B cell (primary cell): ENCODE data around the gene TECPR2. TPM values are rescaled to one million over a fixed set of nuclear protein-coding genes. Genes with fewer than 3 reads are reported as not detected.

Experiments used
- ATAC-seq: fragments of 200-7000 bp; cut with Tn5 transposase; one replicate; pipeline ENCODE4 v1.10.0; 2021; ENCODE audit warnings: low read depth, mild to moderate bottlenecking, moderate number of reproducible peaks, moderate library complexity
- CTCF ChIA-PET: fragments of 350-600 bp; sonication (Branson Sonifier 250); formaldehyde crosslinking; loops from one replicate; lab custom pipeline; 2021; ENCODE audit warnings: antibody characterized with exemption, inconsistent platforms; lab: Charles Lee
- POLR2A ChIA-PET: fragments of 350-600 bp; sonication (Branson Sonifier 250); formaldehyde crosslinking; loops from one replicate; lab custom pipeline; 2021; ENCODE audit warnings: antibody characterized with exemption; lab: Charles Lee
- DNase-seq: peaks from one replicate; pipeline ENCODE4 v3.0.0; 2013
- H2AFZ ChIP-seq: 2 replicates; pipeline ENCODE4 v1.6.1; 2012; ENCODE audit warnings: mild to moderate bottlenecking, low read depth, low read length; ENCODE audit not compliant: insufficient read depth, poor library complexity, severe bottlenecking
- H3K27ac ChIP-seq, 2 donors: 1 replicate in 1 of 2; 2 replicates in 1 of 2; pipeline ENCODE4 v1.5.1; 2012 to 2013; ENCODE audit warnings: low read length in 2 of 2, mild to moderate bottlenecking in 2 of 2, moderate library complexity in 1 of 2
- H3K27me3 ChIP-seq, 4 experiments: fragments of 200-600 bp in 1 of 4; sonication (generic) in 1 of 4; replicated peaks in 1 of 4; 1 replicate in 2 of 4; 2 replicates in 2 of 4; pipeline versions ENCODE4 v1.6.1 to v1.7.0; 2013 to 2016; ENCODE audit warnings: low read length in 3 of 4, mild to moderate bottlenecking in 2 of 4, mixed read lengths in 1 of 4, moderate library complexity in 1 of 4; ENCODE audit not compliant: insufficient read depth in 4 of 4, control insufficient read depth in 3 of 4; ENCODE audit errors: control extremely low read depth in 1 of 4
- H3K36me3 ChIP-seq, 2 experiments: replicated peaks in 1 of 2; 1 replicate in 1 of 2; 2 replicates in 1 of 2; pipeline versions ENCODE4 v1.6.1 to v1.7.1; 2013; ENCODE audit warnings: low read length in 1 of 2; ENCODE audit not compliant: insufficient read depth in 2 of 2, control insufficient read depth in 1 of 2; ENCODE audit errors: control extremely low read depth in 1 of 2, extremely low read depth in 1 of 2
- H3K4me1 ChIP-seq, 2 donors: fragments of 200-600 bp in 1 of 2; sonication (generic) in 1 of 2; 1 replicate in 1 of 2; 2 replicates in 1 of 2; pipeline versions ENCODE4 v1.5.1 to v1.6.1; 2013 to 2017; ENCODE audit warnings: low read length in 2 of 2; ENCODE audit not compliant: control insufficient read depth in 2 of 2, insufficient read depth in 2 of 2
- H3K4me2 ChIP-seq: replicated peaks from 2 replicates; pipeline ENCODE3; 2012; ENCODE audit warnings: mild to moderate bottlenecking, low read depth, low read length; ENCODE audit not compliant: poor library complexity, severe bottlenecking
- H3K4me3 ChIP-seq, 5 experiments: fragments of 200-600 bp in 1 of 5; sonication (generic) in 1 of 5; 1 replicate in 3 of 5; 2 replicates in 2 of 5; pipeline versions ENCODE4 v1.5.1 to v1.7.0; 2011 to 2016; ENCODE audit warnings: low read length in 4 of 5, mild to moderate bottlenecking in 4 of 5, low read depth in 2 of 5, control low read depth in 1 of 5, moderate library complexity in 1 of 5; ENCODE audit not compliant: insufficient read depth in 1 of 5; ENCODE audit errors: control extremely low read depth in 1 of 5, extremely low read depth in 1 of 5
- H3K79me2 ChIP-seq: fragments of 200-600 bp; sonication (generic); one replicate; pipeline ENCODE4 v1.6.0; 2016; ENCODE audit warnings: low read length; ENCODE audit not compliant: control insufficient read depth, insufficient read depth
- H3K9ac ChIP-seq: fragments of 200-600 bp; sonication (generic); 2 replicates; pipeline ENCODE4 v1.6.1; 2017; ENCODE audit warnings: mild to moderate bottlenecking, low read length, moderate library complexity
- H3K9me3 ChIP-seq, 3 donors: one replicate each; pipeline versions ENCODE4 v1.6.1 to v1.7.1; 2013; ENCODE audit warnings: low read length in 2 of 3; ENCODE audit not compliant: control insufficient read depth in 2 of 3, insufficient read depth in 1 of 3; ENCODE audit errors: control extremely low read depth in 1 of 3
- H4K20me1 ChIP-seq: 2 replicates; pipeline ENCODE4 v1.6.0; 2012; ENCODE audit warnings: mild to moderate bottlenecking, low read length; ENCODE audit not compliant: insufficient read depth, control insufficient read depth, poor library complexity, severe bottlenecking
- H3K27ac Mint-ChIP-seq: one replicate; pipeline ENCODE4 v1.8.0; 2021; ENCODE audit warnings: mixed read lengths
- H3K27me3 Mint-ChIP-seq: one replicate; pipeline ENCODE4 v1.8.0; 2021; ENCODE audit warnings: mixed read lengths
- H3K4me1 Mint-ChIP-seq: one replicate; pipeline ENCODE4 v1.8.0; 2021; ENCODE audit warnings: mixed read lengths
- H3K4me3 Mint-ChIP-seq: one replicate; pipeline ENCODE4 v1.8.0; 2021; ENCODE audit warnings: mixed read lengths
- H3K9me3 Mint-ChIP-seq: one replicate; pipeline ENCODE4 v1.8.0; 2022; ENCODE audit warnings: mixed read lengths; ENCODE audit not compliant: insufficient read depth
- EZH2 ChIP-seq: IDR thresholded peaks from 2 replicates; pipeline ENCODE4 v1.6.1; 2012; ENCODE audit warnings: borderline replicate concordance, low read depth, mild to moderate bottlenecking, moderate library complexity, low read length; ENCODE audit not compliant: insufficient read depth, poor library complexity, severe bottlenecking
- WGBS: methylation state at CpG from one replicate; pipeline ENCODE4 v1.1.5; 2013; ENCODE audit warnings: missing lambda C conversion rate; ENCODE audit not compliant: insufficient coverage; 5-methylcytosine and 5-hydroxymethylcytosine counted together
- intact Hi-C: fragments of 100-400 bp; cut with micrococcal nuclease; formaldehyde crosslinking; loops from one replicate; pipeline ENCODE4 v1.10.0; 2022
- polyA plus RNA-seq: library from polyadenylated mRNA; depleted of rRNA; stranded (reverse); fragments of >200 nt; gene quantifications from 2 replicates; pipeline ENCODE4 v1.2.3, GENCODE V29; 2012
- total RNA-seq, 2 donors: library from RNA; stranded (reverse); fragments of 120-200 nt in 1 of 2; gene quantifications; 1 replicate in 1 of 2; 2 replicates in 1 of 2; pipeline versions ENCODE4 v1.2.3 to v1.2.4, GENCODE V29; 2013 to 2022
- TF ChIP-seq, protein P1 (sequence below): fragments of 200-600 bp; IDR thresholded peaks from one replicate; pipeline ENCODE4 v1.8.0; 2022; ENCODE audit warnings: antibody characterized with exemption, mild to moderate bottlenecking

Gene TECPR2
- total and polyA plus RNA-seq, 2 donors (not counting 1 experiment from before 2014, with no cell fraction given): 4.7 to 10.8 TPM

GRCh38 chr14:102541771-102542170 is 179.0 kb downstream of the TECPR2 start:
- Histone ChIP-seq H3K27ac (no peak overlapping the region), H2AFZ (no peak overlapping the region), H3K9me3 (peaks cover 0 to 8% (median 0%) of the 10 kb centered on the region in 3 donors), H3K27me3 (peaks cover 0 to 25% (median 16%) of the 10 kb centered on the region in 4 experiments), H3K4me2 (no peak overlapping the region), H3K4me3 (no peak overlapping the region), H3K36me3 (no peaks in the 10 kb centered on the region), H4K20me1 (no peaks in the 10 kb centered on the region), H3K9ac (no peak overlapping the region), H3K4me1 (peaks cover 18 to 26% of the 10 kb centered on the region in 2 donors), H3K79me2 (no peaks in the 10 kb centered on the region)
- peaks cover 4% of the 10 kb centered on the region for H3K4me1 Mint-ChIP-seq
- H3K9me3 Mint-ChIP-seq: no peaks in the 10 kb centered on the region
- no peak overlapping the region for H3K4me3 Mint-ChIP-seq
- ChIA-PET POLR2A (interaction anchor here (1.1 kb wide), 1 partner anchor 9 kb away, joined by 6 read pairs; no protein-coding TSS in a partner anchor), CTCF (interaction anchor here (0.5 to 1.2 kb wide), 2 partner anchors 8 to 1246 kb away, joined by 3 read pairs; no protein-coding TSS in a partner anchor)
- TF ChIP-seq, protein P1, sequence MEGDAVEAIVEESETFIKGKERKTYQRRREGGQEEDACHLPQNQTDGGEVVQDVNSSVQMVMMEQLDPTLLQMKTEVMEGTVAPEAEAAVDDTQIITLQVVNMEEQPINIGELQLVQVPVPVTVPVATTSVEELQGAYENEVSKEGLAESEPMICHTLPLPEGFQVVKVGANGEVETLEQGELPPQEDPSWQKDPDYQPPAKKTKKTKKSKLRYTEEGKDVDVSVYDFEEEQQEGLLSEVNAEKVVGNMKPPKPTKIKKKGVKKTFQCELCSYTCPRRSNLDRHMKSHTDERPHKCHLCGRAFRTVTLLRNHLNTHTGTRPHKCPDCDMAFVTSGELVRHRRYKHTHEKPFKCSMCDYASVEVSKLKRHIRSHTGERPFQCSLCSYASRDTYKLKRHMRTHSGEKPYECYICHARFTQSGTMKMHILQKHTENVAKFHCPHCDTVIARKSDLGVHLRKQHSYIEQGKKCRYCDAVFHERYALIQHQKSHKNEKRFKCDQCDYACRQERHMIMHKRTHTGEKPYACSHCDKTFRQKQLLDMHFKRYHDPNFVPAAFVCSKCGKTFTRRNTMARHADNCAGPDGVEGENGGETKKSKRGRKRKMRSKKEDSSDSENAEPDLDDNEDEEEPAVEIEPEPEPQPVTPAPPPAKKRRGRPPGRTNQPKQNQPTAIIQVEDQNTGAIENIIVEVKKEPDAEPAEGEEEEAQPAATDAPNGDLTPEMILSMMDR: no peak
- no peak for TF ChIP-seq EZH2
- no peak for ATAC-seq
- WGBS: 76% methylated on average over 8 of the region's 10 CpGs
- DNase-seq: no peak
- H3K27me3 Mint-ChIP-seq: peaks cover 24% of the 10 kb centered on the region
- intact Hi-C loops: no loop called here
- H3K27ac Mint-ChIP-seq: no peak overlapping the region

DNA sequence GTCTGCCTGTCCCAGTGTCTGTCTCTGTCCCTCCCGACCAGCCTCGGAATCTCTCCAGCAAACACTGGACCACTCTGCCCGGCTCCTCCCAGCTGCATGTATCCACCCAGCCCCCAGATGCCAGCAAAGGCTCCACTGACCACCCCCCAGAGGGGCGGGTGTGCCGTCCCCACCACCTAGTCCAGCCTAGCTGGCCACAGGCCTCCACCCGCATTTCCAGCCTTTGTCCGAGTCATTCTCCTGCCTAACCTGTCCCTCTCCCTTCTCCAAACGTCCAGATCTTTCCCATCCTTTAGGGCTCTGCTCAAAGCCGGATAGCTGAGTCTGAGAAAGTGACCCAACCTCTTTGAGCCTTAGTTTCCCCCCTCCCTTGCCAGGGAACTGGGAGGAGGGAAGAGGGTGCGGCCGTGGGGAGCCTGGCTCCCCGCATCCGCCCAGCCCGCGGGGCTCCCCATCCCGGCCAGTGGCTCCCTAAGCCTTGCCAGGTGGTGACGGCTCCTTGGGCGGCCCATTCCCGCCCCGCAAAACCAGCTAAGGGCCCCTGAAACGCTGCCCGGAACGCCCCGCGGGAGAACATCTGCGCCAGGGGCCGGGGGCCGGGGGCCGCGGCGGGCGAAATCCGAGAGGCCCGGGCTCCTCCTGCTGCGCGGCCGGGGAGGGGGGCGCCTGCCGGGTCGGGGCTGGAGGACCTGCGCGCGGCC is 181.5 kb downstream of the TECPR2 start:
- POLR2A ChIA-PET: interaction anchor here (0.6 kb wide), 1 partner anchor 188 kb away, joined by 5 read pairs; no protein-coding TSS in a partner anchor
- Histone ChIP-seq H3K4me3 (peak overlapping the region in 3 of 5 experiments; percentile 26 to 40 (median 40)), H3K9ac (peak overlapping the region; percentile 44), H3K27ac (no peak overlapping the region), H3K4me1 (peaks cover 20 to 22% of the 10 kb centered on the region in 2 donors), H2AFZ (peak overlapping the region; percentile 52), H4K20me1 (no peaks in the 10 kb centered on the region), H3K4me2 (peak overlapping the region; percentile 78), H3K9me3 (peaks cover 0 to 8% (median 0%) of the 10 kb centered on the region in 3 donors), H3K79me2 (no peaks in the 10 kb centered on the region), H3K27me3 (peaks cover 0 to 31% (median 16%) of the 10 kb centered on the region in 4 experiments), H3K36me3 (no peaks in the 10 kb centered on the region)
- intact Hi-C loops: no loop called here
- Mint-ChIP-seq H3K4me1 (peaks cover 10% of the 10 kb centered on the region), H3K9me3 (no peaks in the 10 kb centered on the region), H3K4me3 (peak overlapping the region; percentile 45), H3K27ac (no peak overlapping the region), H3K27me3 (peaks cover 33% of the 10 kb centered on the region)
- peak; percentile 84 for TF ChIP-seq EZH2
- TF ChIP-seq, protein P1: no peak
- WGBS: 23% methylated on average over 43 of the region's 43 CpGs
- ATAC-seq: no peak
- CTCF ChIA-PET: no interaction called here
- no peak for DNase-seq
